Neural cell (in vitro differentiated cells): ENCODE data around the gene TEKT5. TPM values are rescaled to one million over a fixed set of nuclear protein-coding genes. Genes with fewer than 3 reads are reported as not detected.

ENCODE experiments used
- H2AFZ ChIP-seq: fragments of 200-600, 300-800 bp; sonication (generic), shearing (Covaris generic); 2 replicates; pipeline ENCODE4 v1.6.0; 2014; ENCODE audit warnings: low read depth, mild to moderate bottlenecking, antibody characterized with exemption, low read length, moderate library complexity
- H3F3A ChIP-seq: fragments of 200-600 bp; shearing (Covaris generic); 2 replicates; pipeline ENCODE4 v1.6.1; 2016; ENCODE audit warnings: mild to moderate bottlenecking, moderate library complexity, mixed read lengths, antibody characterized with exemption, low read length; ENCODE audit not compliant: insufficient read depth, poor library complexity, severe bottlenecking
- H3K27ac ChIP-seq: fragments of 200-600, 300-800 bp; sonication (generic), shearing (Covaris generic); 2 replicates; pipeline ENCODE4 v1.5.1; 2014; ENCODE audit warnings: mild to moderate bottlenecking, low read length, moderate library complexity
- H3K27me3 ChIP-seq: fragments of 300-800, 200-600 bp; sonication (generic), shearing (Covaris generic); 2 replicates; pipeline ENCODE4 v1.6.0; 2014; ENCODE audit warnings: mild to moderate bottlenecking, low read depth, low read length, moderate library complexity; ENCODE audit not compliant: insufficient read depth
- H3K36me3 ChIP-seq: fragments of 300-800, 200-600 bp; sonication (generic), shearing (Covaris generic); 2 replicates; pipeline ENCODE4 v1.5.1; 2014; ENCODE audit warnings: mild to moderate bottlenecking, antibody characterized with exemption, low read length, moderate library complexity; ENCODE audit not compliant: insufficient read depth
- H3K4me2 ChIP-seq: fragments of 300-800, 200-600 bp; sonication (generic), shearing (Covaris generic); 2 replicates; pipeline ENCODE4 v1.6.0; 2014; ENCODE audit warnings: mild to moderate bottlenecking, low read length
- H3K4me3 ChIP-seq: fragments of 300-800, 200-600 bp; sonication (generic), shearing (Covaris generic); 2 replicates; pipeline ENCODE4 v1.5.1; 2014; ENCODE audit warnings: mild to moderate bottlenecking, low read length, moderate library complexity
- H3K79me2 ChIP-seq: fragments of 200-600 bp; shearing (Covaris generic); replicated peaks from 2 replicates; pipeline ENCODE4 v1.6.0; 2014; ENCODE audit warnings: mild to moderate bottlenecking, low read length, moderate library complexity; ENCODE audit not compliant: insufficient read depth
- H3K9ac ChIP-seq: fragments of 300-800, 200-600 bp; sonication (generic), shearing (Covaris generic); 2 replicates; pipeline ENCODE4 v1.6.1; 2016; ENCODE audit warnings: mild to moderate bottlenecking, low read length, mixed read lengths
- H3K9me2 ChIP-seq: fragments of 200-600 bp; shearing (Covaris generic); 2 replicates; pipeline ENCODE4 v1.6.1; 2016; ENCODE audit warnings: mild to moderate bottlenecking, low read length, mixed read lengths; ENCODE audit not compliant: insufficient read depth
- H3K9me3 ChIP-seq: fragments of 200-600, 300-800 bp; sonication (generic), shearing (Covaris generic); 2 replicates; pipeline ENCODE4 v1.6.1; 2016; ENCODE audit warnings: mild to moderate bottlenecking, mixed run types, low read length, moderate library complexity, mixed read lengths
- H4K20me1 ChIP-seq: fragments of 200-600 bp; shearing (Covaris generic); 2 replicates; pipeline ENCODE4 v1.6.1; 2016; ENCODE audit warnings: mild to moderate bottlenecking, mixed run types; ENCODE audit not compliant: insufficient read depth
- EP300 ChIP-seq: fragments of 450-650 bp; conservative IDR thresholded peaks from 2 replicates; pipeline ENCODE4 v1.6.1; 2014; ENCODE audit warnings: antibody characterized with exemption, mild to moderate bottlenecking, moderate library complexity; ENCODE audit not compliant: poor library complexity, severe bottlenecking
- EZH2 ChIP-seq: fragments of 200-600, 300-800 bp; shearing (Covaris generic), sonication (generic); IDR thresholded peaks from 2 replicates; pipeline ENCODE4 v1.6.1; 2014; ENCODE audit warnings: antibody characterized with exemption, low read length, borderline replicate concordance, mild to moderate bottlenecking; ENCODE audit not compliant: insufficient read depth, poor library complexity, severe bottlenecking
- MXI1 ChIP-seq: fragments of 450-650 bp; conservative IDR thresholded peaks from 2 replicates; pipeline ENCODE4 v1.6.1; 2014; ENCODE audit warnings: antibody characterized with exemption, mild to moderate bottlenecking; ENCODE audit not compliant: poor library complexity, severe bottlenecking
- POLR2AphosphoS5 ChIP-seq: IDR thresholded peaks from 2 replicates; pipeline ENCODE4 v1.6.1; 2012
- RAD21 ChIP-seq: fragments of 450-650 bp; conservative IDR thresholded peaks from 2 replicates; pipeline ENCODE4 v1.6.1; 2014; ENCODE audit warnings: antibody characterized with exemption, mild to moderate bottlenecking, moderate library complexity
- SMC3 ChIP-seq: fragments of 450-650 bp; conservative IDR thresholded peaks from 2 replicates; pipeline ENCODE4 v1.6.1; 2014; ENCODE audit warnings: antibody characterized with exemption, mild to moderate bottlenecking, moderate library complexity; ENCODE audit not compliant: poor library complexity
- TAF1 ChIP-seq: IDR thresholded peaks from 2 replicates; pipeline ENCODE4 v1.6.1; 2012; ENCODE audit warnings: low read depth
- polyA plus RNA-seq: library from polyadenylated mRNA; depleted of rRNA; stranded (reverse); fragments of >200 nt; gene quantifications from 2 replicates; pipeline ENCODE4 v1.2.3, GENCODE V29; 2014
- TF ChIP-seq, protein P1 (sequence below): fragments of 450-650 bp; IDR thresholded peaks from 2 replicates; pipeline ENCODE4 v1.5.1; 2014; ENCODE audit warnings: antibody characterized with exemption, mild to moderate bottlenecking, moderate library complexity; ENCODE audit not compliant: poor library complexity, severe bottlenecking
- TF ChIP-seq, protein P2 (sequence below): IDR thresholded peaks from 2 replicates; pipeline ENCODE4 v1.6.1; 2012; ENCODE audit warnings: borderline replicate concordance

The TEKT5 gene
- polyA plus RNA-seq, 1 donor from 2014 or later = not detected

DNA sequence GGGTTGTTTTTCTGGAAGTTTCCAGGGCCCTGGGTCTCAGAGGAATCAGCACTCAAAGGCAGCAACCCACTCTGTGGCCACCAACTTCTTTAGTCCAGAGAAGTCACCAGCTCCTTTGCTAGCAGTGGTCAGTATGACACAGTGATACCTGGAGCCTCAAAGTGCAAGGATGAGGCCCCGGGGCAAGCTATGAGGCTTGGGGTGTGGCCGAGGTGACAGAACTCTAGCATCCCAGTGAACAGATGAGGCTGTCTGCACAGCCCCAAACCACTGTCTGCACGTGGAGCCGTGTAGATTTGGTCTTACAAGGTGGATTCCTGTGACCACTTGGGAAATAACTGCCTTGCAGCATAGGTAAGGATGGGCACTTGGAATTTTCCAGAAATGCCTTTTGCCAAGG, 24.9 kb downstream of the TEKT5 start:
- H3K79me2 ChIP-seq = no peaks in the 10 kb centered on the region
- H3K9me3 ChIP-seq = no peaks in the 10 kb centered on the region
- H3K4me2 ChIP-seq = no peak overlapping the region
- no peaks in the 10 kb centered on the region for H3K9me2 ChIP-seq
- H3K27ac ChIP-seq = no peak overlapping the region
- no peaks in the 10 kb centered on the region for H4K20me1 ChIP-seq
- no peaks in the 10 kb centered on the region for H3F3A ChIP-seq
- H3K4me3 ChIP-seq = no peak overlapping the region
- no peak overlapping the region for H2AFZ ChIP-seq
- no peaks in the 10 kb centered on the region for H3K36me3 ChIP-seq
- no peaks in the 10 kb centered on the region for H3K27me3 ChIP-seq
- H3K9ac ChIP-seq = no peak overlapping the region
- TF ChIP-seq, protein P1, sequence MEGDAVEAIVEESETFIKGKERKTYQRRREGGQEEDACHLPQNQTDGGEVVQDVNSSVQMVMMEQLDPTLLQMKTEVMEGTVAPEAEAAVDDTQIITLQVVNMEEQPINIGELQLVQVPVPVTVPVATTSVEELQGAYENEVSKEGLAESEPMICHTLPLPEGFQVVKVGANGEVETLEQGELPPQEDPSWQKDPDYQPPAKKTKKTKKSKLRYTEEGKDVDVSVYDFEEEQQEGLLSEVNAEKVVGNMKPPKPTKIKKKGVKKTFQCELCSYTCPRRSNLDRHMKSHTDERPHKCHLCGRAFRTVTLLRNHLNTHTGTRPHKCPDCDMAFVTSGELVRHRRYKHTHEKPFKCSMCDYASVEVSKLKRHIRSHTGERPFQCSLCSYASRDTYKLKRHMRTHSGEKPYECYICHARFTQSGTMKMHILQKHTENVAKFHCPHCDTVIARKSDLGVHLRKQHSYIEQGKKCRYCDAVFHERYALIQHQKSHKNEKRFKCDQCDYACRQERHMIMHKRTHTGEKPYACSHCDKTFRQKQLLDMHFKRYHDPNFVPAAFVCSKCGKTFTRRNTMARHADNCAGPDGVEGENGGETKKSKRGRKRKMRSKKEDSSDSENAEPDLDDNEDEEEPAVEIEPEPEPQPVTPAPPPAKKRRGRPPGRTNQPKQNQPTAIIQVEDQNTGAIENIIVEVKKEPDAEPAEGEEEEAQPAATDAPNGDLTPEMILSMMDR = no peak
- TF ChIP-seq SMC3 (no peak), MXI1 (no peak), EP300 (no peak), EZH2 (no peak), RAD21 (no peak), POLR2AphosphoS5 (no peak), TAF1 (no peak)
- TF ChIP-seq, protein P2, sequence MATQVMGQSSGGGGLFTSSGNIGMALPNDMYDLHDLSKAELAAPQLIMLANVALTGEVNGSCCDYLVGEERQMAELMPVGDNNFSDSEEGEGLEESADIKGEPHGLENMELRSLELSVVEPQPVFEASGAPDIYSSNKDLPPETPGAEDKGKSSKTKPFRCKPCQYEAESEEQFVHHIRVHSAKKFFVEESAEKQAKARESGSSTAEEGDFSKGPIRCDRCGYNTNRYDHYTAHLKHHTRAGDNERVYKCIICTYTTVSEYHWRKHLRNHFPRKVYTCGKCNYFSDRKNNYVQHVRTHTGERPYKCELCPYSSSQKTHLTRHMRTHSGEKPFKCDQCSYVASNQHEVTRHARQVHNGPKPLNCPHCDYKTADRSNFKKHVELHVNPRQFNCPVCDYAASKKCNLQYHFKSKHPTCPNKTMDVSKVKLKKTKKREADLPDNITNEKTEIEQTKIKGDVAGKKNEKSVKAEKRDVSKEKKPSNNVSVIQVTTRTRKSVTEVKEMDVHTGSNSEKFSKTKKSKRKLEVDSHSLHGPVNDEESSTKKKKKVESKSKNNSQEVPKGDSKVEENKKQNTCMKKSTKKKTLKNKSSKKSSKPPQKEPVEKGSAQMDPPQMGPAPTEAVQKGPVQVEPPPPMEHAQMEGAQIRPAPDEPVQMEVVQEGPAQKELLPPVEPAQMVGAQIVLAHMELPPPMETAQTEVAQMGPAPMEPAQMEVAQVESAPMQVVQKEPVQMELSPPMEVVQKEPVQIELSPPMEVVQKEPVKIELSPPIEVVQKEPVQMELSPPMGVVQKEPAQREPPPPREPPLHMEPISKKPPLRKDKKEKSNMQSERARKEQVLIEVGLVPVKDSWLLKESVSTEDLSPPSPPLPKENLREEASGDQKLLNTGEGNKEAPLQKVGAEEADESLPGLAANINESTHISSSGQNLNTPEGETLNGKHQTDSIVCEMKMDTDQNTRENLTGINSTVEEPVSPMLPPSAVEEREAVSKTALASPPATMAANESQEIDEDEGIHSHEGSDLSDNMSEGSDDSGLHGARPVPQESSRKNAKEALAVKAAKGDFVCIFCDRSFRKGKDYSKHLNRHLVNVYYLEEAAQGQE = no peak

DNA sequence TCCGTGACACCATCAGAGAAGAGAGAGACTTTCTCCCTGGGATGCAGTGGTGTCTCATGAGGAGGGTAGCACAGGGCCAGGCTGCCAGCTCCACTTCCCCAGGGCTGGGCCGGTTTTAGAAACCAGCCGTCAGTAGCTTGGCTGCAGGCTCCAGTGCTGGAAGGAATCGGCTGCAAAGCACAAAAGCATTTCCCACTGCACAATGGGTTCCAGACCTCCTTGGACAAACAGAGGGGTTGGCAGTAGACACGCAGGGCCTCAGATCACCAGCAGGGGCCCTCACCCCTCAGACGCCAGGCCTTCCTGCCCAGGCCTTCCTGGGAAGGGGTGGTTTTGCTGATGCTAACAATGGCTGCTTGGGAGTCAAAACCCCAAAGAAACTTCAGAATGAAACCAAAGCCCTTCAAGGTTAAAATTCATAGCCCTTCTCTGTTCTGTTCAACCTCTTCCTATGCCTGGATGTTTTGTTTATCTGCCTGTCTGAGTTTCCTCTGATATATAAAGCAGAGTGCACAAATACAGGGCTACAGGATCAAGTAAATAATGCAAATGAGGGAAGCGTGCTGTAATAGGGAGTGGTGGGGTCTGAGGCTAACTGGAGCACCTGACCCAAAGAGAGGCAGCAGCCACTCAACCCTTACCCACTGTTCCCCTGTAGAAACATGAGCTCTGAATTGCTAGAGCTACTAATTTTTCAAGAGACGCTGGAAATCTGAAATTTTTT, 26.2 kb downstream of the TEKT5 start:
- no peaks in the 10 kb centered on the region for H4K20me1 ChIP-seq
- H3K9me3 ChIP-seq = no peaks in the 10 kb centered on the region
- no peak overlapping the region for H3K4me2 ChIP-seq
- no peaks in the 10 kb centered on the region for H3K79me2 ChIP-seq
- H3K27me3 ChIP-seq = no peaks in the 10 kb centered on the region
- no peak overlapping the region for H2AFZ ChIP-seq
- no peak overlapping the region for H3K27ac ChIP-seq
- H3K4me3 ChIP-seq = no peak overlapping the region
- H3K9me2 ChIP-seq = no peaks in the 10 kb centered on the region
- no peaks in the 10 kb centered on the region for H3F3A ChIP-seq
- H3K36me3 ChIP-seq = no peaks in the 10 kb centered on the region
- TF ChIP-seq EP300 = no peak
- TF ChIP-seq SMC3 = no peak
- no peak for TF ChIP-seq EZH2
- TF ChIP-seq, protein P1 = no peak
- no peak for TF ChIP-seq MXI1
- TF ChIP-seq TAF1 = no peak
- no peak for TF ChIP-seq POLR2AphosphoS5
- no peak for TF ChIP-seq RAD21
- TF ChIP-seq, protein P2 = no peak
- no peak overlapping the region for H3K9ac ChIP-seq
